Kidney (tissue), 14 donors: ENCODE measurements around the gene OR10H1. TPM values are rescaled to one million over a fixed set of nuclear protein-coding genes. Genes with fewer than 3 reads are reported as not detected.
"Not testable (repeated sequence)": the region's sequence is repeated elsewhere in the genome, so short reads cannot be mapped to it uniquely, and the experiment has no call there.

Experiments
- DNase-seq, 5 donors: peaks; one replicate each; pipeline ENCODE4 v3.0.0-alpha.2; 2013 to 2020
- FAIRE-seq: peaks from 2 replicates; lab custom pipeline; 2012; peaks lifted over from hg19 to GRCh38; lab: Jason Lieb, UNC
- H3K27ac ChIP-seq, 2 donors: one replicate each; pipeline ENCODE4 v1.7.0; 2013; ENCODE audit warnings: low read depth in 2 of 2, low read length in 2 of 2, inconsistent platforms in 1 of 2
- H3K27me3 ChIP-seq: one replicate; pipeline ENCODE4 v1.7.1; 2013; ENCODE audit warnings: low read length, inconsistent platforms; ENCODE audit not compliant: control insufficient read depth, insufficient read depth
- H3K36me3 ChIP-seq, 3 donors: one replicate each; pipeline versions ENCODE4 v1.7.0 to v1.7.1; 2013; ENCODE audit warnings: low read length in 3 of 3, control low read depth in 1 of 3, inconsistent platforms in 1 of 3; ENCODE audit not compliant: insufficient read depth in 3 of 3, control insufficient read depth in 2 of 3
- H3K4me1 ChIP-seq, 3 donors: one replicate each; pipeline versions ENCODE4 v1.7.0 to v1.7.1; 2013; ENCODE audit warnings: low read length in 3 of 3, inconsistent platforms in 1 of 3, low read depth in 1 of 3; ENCODE audit not compliant: control insufficient read depth in 2 of 3, insufficient read depth in 2 of 3
- H3K4me3 ChIP-seq, 3 donors: one replicate each; pipeline versions ENCODE4 v1.7.0 to v1.8.1; 2013; ENCODE audit warnings: low read length in 3 of 3, control low read depth in 1 of 3, inconsistent platforms in 1 of 3
- H3K9ac ChIP-seq, 3 donors: one replicate each; pipeline versions ENCODE4 v1.7.0 to v1.7.1; 2013; ENCODE audit warnings: low read length in 3 of 3, control low read depth in 1 of 3, inconsistent platforms in 1 of 3
- H3K9me3 ChIP-seq, 3 donors: one replicate each; pipeline versions ENCODE4 v1.7.0 to v1.7.1; 2013; ENCODE audit warnings: low read length in 3 of 3, control low read depth in 1 of 3, inconsistent platforms in 1 of 3; ENCODE audit not compliant: control insufficient read depth in 2 of 3, insufficient read depth in 1 of 3
- intact Hi-C: fragments of 100-400 bp; cut with DNase I; formaldehyde crosslinking; loops from one replicate; pipeline ENCODE4 v1.11.1; 2022
- polyA plus RNA-seq: library from polyadenylated mRNA; stranded (reverse); fragments of 350-450 nt; fragmentation: Illumina TruSeq; extraction: RNeasy Lipid Tissue Mini Kit (QIAGEN cat#74804); gene quantifications from one replicate; pipeline ENCODE4 v1.2.3, GENCODE V29; 2014; ENCODE audit warnings: low read depth, low replicate concordance; ENCODE audit not compliant: insufficient read depth
- total RNA-seq: library from RNA; stranded (reverse); fragmentation: NEBNext Ultra II Directional; extraction: Animal tissue kit (Norgen Biotek cat#: 25700); gene quantifications from one replicate; pipeline ENCODE4 v1.2.1, GENCODE V29; 2021
- TF ChIP-seq, protein P1 (sequence below): IDR thresholded peaks from 3 replicates; pipeline ENCODE4 v1.5.1; 2012; ENCODE audit warnings: mild to moderate bottlenecking, moderate library complexity, borderline replicate concordance; ENCODE audit not compliant: insufficient read depth; ENCODE audit errors: extremely low read depth
- donor health status: control.
- donor health status: control.
- donor health status: control.
- donor health status: control.
- donor health status: control.
- donor health status: DM: yes; HTN: yes; CAD: no.
- donor health status: Normal renal cell carcinoma (clear cell type).

Gene OR10H1
- total and polyA plus RNA-seq, 2 donors from 2014 or later = 0.09 TPM; not detected in 1

DNA sequence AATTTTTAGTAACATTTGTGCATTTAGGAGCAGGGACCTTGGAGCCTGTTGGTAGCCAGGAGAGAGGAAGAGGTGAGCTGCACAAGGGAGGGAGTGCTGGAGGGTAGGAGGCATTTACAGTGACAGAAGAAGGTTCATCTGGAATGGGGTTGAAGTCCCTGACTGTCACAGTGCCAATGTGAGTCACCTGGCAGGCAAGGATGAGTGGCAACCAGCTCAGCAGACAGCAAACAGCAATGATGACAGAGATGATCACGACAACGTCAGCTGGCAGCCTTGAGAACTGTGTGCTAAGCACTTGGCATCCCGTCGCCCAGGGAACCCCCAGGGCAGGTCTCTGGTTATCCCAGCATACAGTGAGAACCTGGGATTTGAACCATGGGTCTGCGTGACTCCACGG lies 25.4 kb downstream of the OR10H1 start:
- H3K27me3 ChIP-seq = no peaks in the 10 kb centered on the region
- no peak for FAIRE-seq
- no peak overlapping the region for H3K27ac ChIP-seq
- no peak overlapping the region for H3K9ac ChIP-seq
- no peak for DNase-seq
- TF ChIP-seq, protein P1, sequence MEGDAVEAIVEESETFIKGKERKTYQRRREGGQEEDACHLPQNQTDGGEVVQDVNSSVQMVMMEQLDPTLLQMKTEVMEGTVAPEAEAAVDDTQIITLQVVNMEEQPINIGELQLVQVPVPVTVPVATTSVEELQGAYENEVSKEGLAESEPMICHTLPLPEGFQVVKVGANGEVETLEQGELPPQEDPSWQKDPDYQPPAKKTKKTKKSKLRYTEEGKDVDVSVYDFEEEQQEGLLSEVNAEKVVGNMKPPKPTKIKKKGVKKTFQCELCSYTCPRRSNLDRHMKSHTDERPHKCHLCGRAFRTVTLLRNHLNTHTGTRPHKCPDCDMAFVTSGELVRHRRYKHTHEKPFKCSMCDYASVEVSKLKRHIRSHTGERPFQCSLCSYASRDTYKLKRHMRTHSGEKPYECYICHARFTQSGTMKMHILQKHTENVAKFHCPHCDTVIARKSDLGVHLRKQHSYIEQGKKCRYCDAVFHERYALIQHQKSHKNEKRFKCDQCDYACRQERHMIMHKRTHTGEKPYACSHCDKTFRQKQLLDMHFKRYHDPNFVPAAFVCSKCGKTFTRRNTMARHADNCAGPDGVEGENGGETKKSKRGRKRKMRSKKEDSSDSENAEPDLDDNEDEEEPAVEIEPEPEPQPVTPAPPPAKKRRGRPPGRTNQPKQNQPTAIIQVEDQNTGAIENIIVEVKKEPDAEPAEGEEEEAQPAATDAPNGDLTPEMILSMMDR = no peak
- no peak overlapping the region for H3K4me3 ChIP-seq
- H3K4me1 ChIP-seq = no peaks in the 10 kb centered on the region
- intact Hi-C loops = no loop called here
- no peaks in the 10 kb centered on the region for H3K36me3 ChIP-seq
- no peaks in the 10 kb centered on the region for H3K9me3 ChIP-seq

DNA sequence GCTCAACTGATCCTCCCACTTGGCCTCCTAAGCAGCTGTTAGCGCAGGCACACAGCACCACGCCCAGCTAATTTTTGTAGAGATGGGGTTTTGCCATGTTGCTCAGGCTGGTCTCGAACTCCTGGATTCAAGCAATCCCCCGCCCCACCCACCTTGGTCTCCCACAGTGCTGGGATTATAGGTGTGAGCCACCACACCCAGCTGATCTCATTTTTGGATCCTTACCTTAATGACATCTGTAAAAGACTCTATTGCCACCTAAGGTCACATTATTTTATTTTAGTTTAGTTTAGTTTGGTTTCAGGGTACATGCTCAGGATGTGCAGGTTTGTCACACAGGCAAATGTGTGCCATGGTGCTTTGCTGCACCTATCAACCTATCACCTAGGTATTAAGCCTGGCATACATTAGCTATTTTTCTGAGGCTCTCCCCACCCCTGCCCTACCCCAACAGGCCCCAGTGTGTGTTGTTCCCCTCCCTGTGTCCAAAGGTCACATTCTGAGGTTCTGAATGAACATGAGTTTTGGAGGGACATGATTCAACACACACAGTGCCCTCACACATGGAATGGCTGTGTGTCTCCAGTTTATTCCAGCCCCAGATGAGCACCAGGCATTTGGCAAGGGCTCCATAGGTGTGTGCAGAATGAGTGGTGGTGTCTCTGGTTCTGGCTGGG lies 26.7 kb downstream of the OR10H1 start:
- DNase-seq = no peak
- TF ChIP-seq, protein P1 = no peak
- intact Hi-C loops = no loop called here
- no peak for FAIRE-seq
- H3K4me3 ChIP-seq = no peak overlapping the region
- no peaks in the 10 kb centered on the region for H3K36me3 ChIP-seq
- no peak overlapping the region for H3K9ac ChIP-seq
- no peak overlapping the region for H3K27ac ChIP-seq
- H3K27me3 ChIP-seq = no peaks in the 10 kb centered on the region
- no peaks in the 10 kb centered on the region for H3K4me1 ChIP-seq
- H3K9me3 ChIP-seq = no peaks in the 10 kb centered on the region

DNA sequence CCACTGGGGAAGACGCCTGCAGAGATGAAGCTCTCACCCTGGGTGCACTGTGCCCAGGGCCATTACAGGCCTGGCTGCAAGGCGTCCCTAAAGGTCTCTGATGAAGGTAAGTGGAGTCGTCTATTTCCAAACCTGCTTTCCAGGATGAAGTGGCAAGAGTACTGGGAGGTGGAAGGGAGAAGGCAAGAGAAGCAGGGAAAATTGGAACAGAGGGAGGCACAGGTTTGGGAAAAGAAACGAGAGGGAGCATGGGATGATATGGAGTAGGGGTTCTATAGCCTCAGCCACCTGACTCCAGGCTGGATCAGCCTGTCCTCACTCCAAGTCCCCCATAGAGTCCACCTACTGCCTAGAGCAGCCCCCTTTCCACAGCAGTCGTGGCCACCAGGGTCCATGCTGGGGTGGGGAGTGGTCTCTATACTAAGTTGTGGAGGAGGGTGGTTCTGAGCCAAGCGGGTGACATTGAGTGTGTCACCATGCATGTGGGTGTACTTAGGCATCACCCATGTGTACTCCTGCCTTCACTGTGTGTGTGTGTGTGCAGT lies 27.8 kb downstream of the OR10H1 start, which contains the start of gene OR10H5:
Gene OR10H5 (plus strand): TSS at position 51 of the 545 bp plus-strand sequence. CDS start 6,388 bp downstream, outside the sequence.
- Histone ChIP-seq H3K9me3 (no peaks in the 10 kb centered on the region), H3K4me3 (no peak within 1 kb of the TSS), H3K9ac (no peak within 1 kb of the TSS), H3K27ac (no peak within 1 kb of the TSS), H3K27me3 (no peaks in the 10 kb centered on the region), H3K36me3 (no peaks in the 10 kb centered on the region), H3K4me1 (no peaks in the 10 kb centered on the region)
- intact Hi-C loops = no loop called here
- no peak for FAIRE-seq
- TF ChIP-seq, protein P1 = no peak
- no peak for DNase-seq

DNA sequence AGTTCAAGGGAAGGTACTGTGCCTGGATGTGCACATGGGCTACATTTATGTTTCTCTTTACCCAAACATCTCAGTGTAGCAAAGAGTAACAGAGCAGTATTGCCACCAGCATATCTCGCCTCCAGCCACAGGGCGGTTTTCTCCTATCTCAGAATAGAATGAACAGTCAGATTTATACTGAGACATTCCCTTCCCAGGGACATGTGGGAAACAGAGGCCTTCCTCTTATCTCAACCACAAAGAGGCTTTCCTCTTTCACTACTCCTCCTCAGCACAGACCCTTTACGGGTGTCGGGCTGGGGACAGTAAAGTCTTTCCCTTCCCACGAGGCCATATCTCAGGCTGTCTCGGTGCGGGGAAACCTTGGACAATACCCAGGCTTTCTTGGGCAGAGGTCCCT lies 32.6 kb downstream of the OR10H1 start:
- H3K9ac ChIP-seq, intact Hi-C loops, H3K4me3 ChIP-seq, H3K36me3 ChIP-seq, H3K27ac ChIP-seq, H3K4me1 ChIP-seq, FAIRE-seq, H3K9me3 ChIP-seq, DNase-seq, H3K27me3 ChIP-seq: not testable (repeated sequence)
